C1 segment of cervical spinal cord (tissue), 14 donors: Measurements from ENCODE around the gene ISCA2.
"Not testable (repeated sequence)": the region's sequence is repeated elsewhere in the genome, so short reads cannot be mapped to it uniquely, and the experiment has no call there.

Experiments
- DNase-seq, 14 donors: peaks; one replicate each; lab custom pipeline; 2025; lab: John Stamatoyannopoulos, UW

ISCA2 gene

GRCh38 chr14:74493343-74494261 lies at the start of gene ISCA2:
Gene ISCA2 (plus strand): TSS chr14:74493765. CDS start chr14:74493775, 10 bp downstream.
- peak; percentile 93 to 100 (median 98) for DNase-seq

GRCh38 chr14:74444866-74445265 lies 48.7 kb upstream of the ISCA2 start:
- no peak for DNase-seq

- DNase-seq: not testable (repeated sequence)
These were observed 39.2 kb upstream of the ISCA2 start for GRCh38 chr14:74454397-74454796.

GRCh38 chr14:74456684-74457564 lies 36.6 kb upstream of the ISCA2 start:
- no peak for DNase-seq

- DNase-seq: no peak
These were observed 36.0 kb upstream of the ISCA2 start for GRCh38 chr14:74457565-74457895.

GRCh38 chr14:74459289-74459946 lies 34.1 kb upstream of the ISCA2 start:
- no peak for DNase-seq

- no peak for DNase-seq
These were observed 33.6 kb upstream of the ISCA2 start for GRCh38 chr14:74459976-74460375.

- DNase-seq: no peak
These were observed 30.6 kb upstream of the ISCA2 start for GRCh38 chr14:74462993-74463392.

- DNase-seq: no peak
These were observed 29.9 kb upstream of the ISCA2 start for GRCh38 chr14:74463697-74464096.

GRCh38 chr14:74464785-74465184 lies 28.8 kb upstream of the ISCA2 start:
- no peak for DNase-seq

- DNase-seq: no peak
These were observed 28.2 kb upstream of the ISCA2 start for GRCh38 chr14:74465335-74465734.

GRCh38 chr14:74468513-74468912 lies 25.1 kb upstream of the ISCA2 start:
- DNase-seq: no peak

- peak in 2 of 14 donors; percentile 13 to 18 for DNase-seq
These were observed 23.7 kb upstream of the ISCA2 start for GRCh38 chr14:74469548-74470518.

- no peak for DNase-seq
These were observed 21.0 kb upstream of the ISCA2 start for GRCh38 chr14:74472601-74473000.

GRCh38 chr14:74474376-74474775 lies 19.2 kb upstream of the ISCA2 start:
- DNase-seq: no peak

- DNase-seq: no peak
These were observed 17.9 kb upstream of the ISCA2 start for GRCh38 chr14:74475678-74476077.

GRCh38 chr14:74476107-74476506 lies 17.5 kb upstream of the ISCA2 start:
- peak in 1 of 14 donors; percentile 74 for DNase-seq

GRCh38 chr14:74476607-74477006 lies 17.0 kb upstream of the ISCA2 start:
- peak in 1 of 14 donors; percentile 20 for DNase-seq

- peak in 1 of 14 donors; percentile 12 for DNase-seq
These were observed 14.4 kb upstream of the ISCA2 start for GRCh38 chr14:74478996-74479635.

- no peak for DNase-seq
These were observed 13.5 kb upstream of the ISCA2 start for GRCh38 chr14:74480046-74480445.
